ENCODE data around the gene APBA3. TPM values are rescaled to one million over a fixed set of nuclear protein-coding genes. Genes with fewer than 3 reads are reported as not detected.

APBA3 gene
- total RNA-seq, 1 experiment from 2014 or later, result 34.0 TPM

DNA sequence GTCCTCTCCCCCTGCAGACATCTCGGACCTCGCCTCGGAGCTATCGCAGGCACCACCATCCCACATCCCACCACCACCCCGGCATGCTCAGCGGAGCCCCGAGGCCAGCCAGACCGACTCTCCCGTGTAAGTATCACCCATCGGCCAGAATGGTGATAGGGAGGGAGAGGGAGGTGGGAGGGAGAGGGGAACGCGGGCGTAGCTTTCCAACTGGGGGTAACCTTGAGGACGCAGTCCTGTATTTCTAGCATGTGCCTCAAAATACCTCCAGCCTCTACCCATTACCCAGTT lies 27.2 kb downstream of the APBA3 start:
- no peak for TF ChIP-seq SIN3A (IDR thresholded peaks at IDR 0.05; ENCODE audit: borderline replicate concordance, insufficient read depth, low read depth, low read length)
- no peak for TF ChIP-seq POLR2AphosphoS5 (IDR thresholded peaks at IDR 0.05; ENCODE audit: low read depth, low read length)
- TF ChIP-seq, protein P1, sequence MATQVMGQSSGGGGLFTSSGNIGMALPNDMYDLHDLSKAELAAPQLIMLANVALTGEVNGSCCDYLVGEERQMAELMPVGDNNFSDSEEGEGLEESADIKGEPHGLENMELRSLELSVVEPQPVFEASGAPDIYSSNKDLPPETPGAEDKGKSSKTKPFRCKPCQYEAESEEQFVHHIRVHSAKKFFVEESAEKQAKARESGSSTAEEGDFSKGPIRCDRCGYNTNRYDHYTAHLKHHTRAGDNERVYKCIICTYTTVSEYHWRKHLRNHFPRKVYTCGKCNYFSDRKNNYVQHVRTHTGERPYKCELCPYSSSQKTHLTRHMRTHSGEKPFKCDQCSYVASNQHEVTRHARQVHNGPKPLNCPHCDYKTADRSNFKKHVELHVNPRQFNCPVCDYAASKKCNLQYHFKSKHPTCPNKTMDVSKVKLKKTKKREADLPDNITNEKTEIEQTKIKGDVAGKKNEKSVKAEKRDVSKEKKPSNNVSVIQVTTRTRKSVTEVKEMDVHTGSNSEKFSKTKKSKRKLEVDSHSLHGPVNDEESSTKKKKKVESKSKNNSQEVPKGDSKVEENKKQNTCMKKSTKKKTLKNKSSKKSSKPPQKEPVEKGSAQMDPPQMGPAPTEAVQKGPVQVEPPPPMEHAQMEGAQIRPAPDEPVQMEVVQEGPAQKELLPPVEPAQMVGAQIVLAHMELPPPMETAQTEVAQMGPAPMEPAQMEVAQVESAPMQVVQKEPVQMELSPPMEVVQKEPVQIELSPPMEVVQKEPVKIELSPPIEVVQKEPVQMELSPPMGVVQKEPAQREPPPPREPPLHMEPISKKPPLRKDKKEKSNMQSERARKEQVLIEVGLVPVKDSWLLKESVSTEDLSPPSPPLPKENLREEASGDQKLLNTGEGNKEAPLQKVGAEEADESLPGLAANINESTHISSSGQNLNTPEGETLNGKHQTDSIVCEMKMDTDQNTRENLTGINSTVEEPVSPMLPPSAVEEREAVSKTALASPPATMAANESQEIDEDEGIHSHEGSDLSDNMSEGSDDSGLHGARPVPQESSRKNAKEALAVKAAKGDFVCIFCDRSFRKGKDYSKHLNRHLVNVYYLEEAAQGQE (IDR thresholded peaks at IDR 0.05; ENCODE audit: insufficient read depth in 1 of 2, low read depth in 2 of 2, low read length in 1 of 2), result no peak
- no peak for TF ChIP-seq TCF7L2 (IDR thresholded peaks at IDR 0.05; ENCODE audit: low read depth, low read length)
- TF ChIP-seq, protein P2, sequence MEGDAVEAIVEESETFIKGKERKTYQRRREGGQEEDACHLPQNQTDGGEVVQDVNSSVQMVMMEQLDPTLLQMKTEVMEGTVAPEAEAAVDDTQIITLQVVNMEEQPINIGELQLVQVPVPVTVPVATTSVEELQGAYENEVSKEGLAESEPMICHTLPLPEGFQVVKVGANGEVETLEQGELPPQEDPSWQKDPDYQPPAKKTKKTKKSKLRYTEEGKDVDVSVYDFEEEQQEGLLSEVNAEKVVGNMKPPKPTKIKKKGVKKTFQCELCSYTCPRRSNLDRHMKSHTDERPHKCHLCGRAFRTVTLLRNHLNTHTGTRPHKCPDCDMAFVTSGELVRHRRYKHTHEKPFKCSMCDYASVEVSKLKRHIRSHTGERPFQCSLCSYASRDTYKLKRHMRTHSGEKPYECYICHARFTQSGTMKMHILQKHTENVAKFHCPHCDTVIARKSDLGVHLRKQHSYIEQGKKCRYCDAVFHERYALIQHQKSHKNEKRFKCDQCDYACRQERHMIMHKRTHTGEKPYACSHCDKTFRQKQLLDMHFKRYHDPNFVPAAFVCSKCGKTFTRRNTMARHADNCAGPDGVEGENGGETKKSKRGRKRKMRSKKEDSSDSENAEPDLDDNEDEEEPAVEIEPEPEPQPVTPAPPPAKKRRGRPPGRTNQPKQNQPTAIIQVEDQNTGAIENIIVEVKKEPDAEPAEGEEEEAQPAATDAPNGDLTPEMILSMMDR (IDR thresholded peaks at IDR 0.05), result no peak
- ChIA-PET POLR2A (no interaction called here), CTCF (no interaction called here)
- intact Hi-C loops (cut with micrococcal nuclease; ENCODE audit: unreplicated experiment) (no loop called here), in situ Hi-C loops (cut with HindIII; ENCODE audit: low pct_unique_long_range_greater_than_20kb, low sequenced_read_pairs) (no loop called here)
- ATAC-seq (no peak), DNase-seq (ENCODE audit: low read depth, low spot score) (no peak)
- Histone ChIP-seq H3K4me1 (ENCODE audit: control insufficient read depth, insufficient read depth, low read length) (no peaks in the 10 kb centered on the region), H3K4me3 (ENCODE audit: low read depth in 2 of 2, low read length in 2 of 2) (no peak overlapping the region), H3K27me3 (ENCODE audit: control insufficient read depth, insufficient read depth, low read length) (no peaks in the 10 kb centered on the region), H3K27ac (ENCODE audit: low read length) (no peak overlapping the region), H3K9me3 (ENCODE audit: control insufficient read depth, insufficient read depth, low read depth, low read length) (no peaks in the 10 kb centered on the region), H3K36me3 (ENCODE audit: control insufficient read depth, insufficient read depth, low read length) (no peaks in the 10 kb centered on the region)
- BruUV-seq (replicated peaks), result no TSS peak

DNA sequence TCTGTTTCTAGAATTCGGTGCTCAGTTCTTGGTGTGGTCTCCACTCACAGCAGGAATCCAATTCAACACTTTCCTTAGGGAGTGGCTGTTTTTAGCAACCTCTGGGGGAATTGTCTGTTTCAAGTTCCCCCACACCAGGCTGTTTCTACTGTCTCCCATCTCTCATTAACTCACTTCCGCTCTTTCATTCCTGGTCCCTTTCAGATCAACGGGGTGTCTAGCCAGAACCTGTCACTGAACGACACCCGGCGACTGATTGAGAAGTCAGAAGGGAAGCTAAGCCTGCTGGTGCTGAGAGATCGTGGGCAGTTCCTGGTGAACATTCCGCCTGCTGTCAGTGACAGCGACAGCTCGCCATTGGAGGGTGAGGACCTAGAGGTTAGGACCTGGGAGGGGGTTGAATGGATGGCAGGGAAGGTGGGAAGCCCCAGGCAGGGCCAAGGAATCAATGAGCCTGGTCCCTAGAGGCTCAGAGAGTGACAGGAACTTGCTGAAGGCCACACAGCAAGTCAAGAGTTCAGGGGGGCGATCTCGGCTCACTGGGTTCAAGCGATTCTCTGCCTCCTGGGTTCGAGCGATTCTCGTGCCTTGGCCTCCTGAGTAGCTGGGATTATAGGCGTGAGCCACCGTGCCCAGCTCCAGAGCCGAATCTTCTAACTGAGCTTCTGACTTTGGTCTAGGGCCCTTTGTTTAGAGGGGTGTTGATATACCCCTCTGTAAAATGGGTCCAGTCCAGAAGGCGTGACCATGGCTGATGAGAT lies 27.8 kb downstream of the APBA3 start:
- ATAC-seq (no peak), DNase-seq (ENCODE audit: low read depth, low spot score) (no peak)
- in situ Hi-C loops (cut with HindIII; ENCODE audit: low pct_unique_long_range_greater_than_20kb, low sequenced_read_pairs) (no loop called here), intact Hi-C loops (cut with micrococcal nuclease; ENCODE audit: unreplicated experiment) (no loop called here)
- no peaks in the 10 kb centered on the region for H3K4me1 ChIP-seq (ENCODE audit: control insufficient read depth, insufficient read depth, low read length)
- no peak overlapping the region for H3K27ac ChIP-seq (ENCODE audit: low read length)
- CTCF ChIA-PET, result no interaction called here
- H3K36me3 ChIP-seq (ENCODE audit: control insufficient read depth, insufficient read depth, low read length), result no peaks in the 10 kb centered on the region
- TF ChIP-seq, protein P1 (IDR thresholded peaks at IDR 0.05; ENCODE audit: insufficient read depth in 1 of 2, low read depth in 2 of 2, low read length in 1 of 2), result no peak
- no peak for TF ChIP-seq POLR2AphosphoS5 (IDR thresholded peaks at IDR 0.05; ENCODE audit: low read depth, low read length)
- TF ChIP-seq TCF7L2 (IDR thresholded peaks at IDR 0.05; ENCODE audit: low read depth, low read length), result no peak
- TF ChIP-seq, protein P2 (IDR thresholded peaks at IDR 0.05), result no peak
- no peak for TF ChIP-seq SIN3A (IDR thresholded peaks at IDR 0.05; ENCODE audit: borderline replicate concordance, insufficient read depth, low read depth, low read length)
- no peak overlapping the region for H3K4me3 ChIP-seq (ENCODE audit: low read depth in 2 of 2, low read length in 2 of 2)
- no TSS peak for BruUV-seq (replicated peaks)
- no peaks in the 10 kb centered on the region for H3K9me3 ChIP-seq (ENCODE audit: control insufficient read depth, insufficient read depth, low read depth, low read length)
- POLR2A ChIA-PET, result no interaction called here
- H3K27me3 ChIP-seq (ENCODE audit: control insufficient read depth, insufficient read depth, low read length), result no peaks in the 10 kb centered on the region

All from Panc1 (cell line).